GM18526 (cell line): ENCODE results near the gene SEH1L.
A peak's percentile ranks its signal among the peaks of the same experiment; 100 is the strongest.

ENCODE experiments used
- POLR2A ChIP-seq: IDR thresholded peaks from 3 replicates; pipeline ENCODE4 v1.6.1; 2011; ENCODE audit not compliant: insufficient read length; ENCODE audit errors: extremely low read depth

The SEH1L gene

DNA sequence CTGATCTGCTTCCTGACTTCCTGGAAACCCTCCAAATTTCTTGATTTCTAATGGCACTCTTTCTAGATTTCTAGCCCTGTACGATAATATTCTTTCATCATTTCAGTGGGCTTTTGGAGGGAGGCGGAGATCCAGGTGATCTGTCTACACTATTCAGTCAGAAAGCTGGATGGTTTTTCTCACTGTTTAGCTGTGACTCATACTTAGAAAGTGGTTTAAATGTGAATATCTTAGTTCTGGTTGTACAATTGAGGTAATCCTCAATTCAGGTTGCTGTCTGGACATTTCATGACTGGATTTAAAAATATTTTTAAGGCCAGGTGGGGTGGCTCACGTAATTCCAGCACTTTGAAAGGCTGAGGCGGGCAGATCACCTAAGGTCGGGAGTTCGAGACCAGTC is 20.8 kb downstream of the SEH1L start:
- no peak for TF ChIP-seq POLR2A

GRCh38 chr18:12973562-12974213 is 25.9 kb downstream of the SEH1L start:
- no peak for TF ChIP-seq POLR2A

- no peak for TF ChIP-seq POLR2A
These were observed 27.7 kb downstream of the SEH1L start for GRCh38 chr18:12975488-12975887.

DNA sequence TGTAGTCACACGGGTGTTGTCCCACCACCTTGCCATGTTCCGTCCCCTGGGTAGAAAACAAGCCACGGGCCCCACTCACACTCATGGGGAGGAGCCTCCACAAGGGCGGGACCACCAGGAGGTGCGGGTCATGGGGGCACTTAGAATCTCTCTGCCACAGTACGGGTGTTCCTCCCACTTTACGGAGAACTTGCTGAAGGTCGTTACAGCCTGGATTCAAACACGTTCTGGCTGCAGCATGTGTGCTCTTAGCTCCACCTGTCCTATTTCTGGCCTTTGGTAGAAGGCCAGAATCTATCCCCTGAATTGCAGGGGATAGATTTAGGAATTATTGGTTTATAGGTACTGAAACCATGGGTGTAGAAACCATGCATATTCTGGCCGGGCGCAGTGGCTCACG is 28.5 kb downstream of the SEH1L start:
- TF ChIP-seq POLR2A = no peak

GRCh38 chr18:12989397-12990122 is 41.7 kb downstream of the SEH1L start:
- TF ChIP-seq POLR2A = no peak

GRCh38 chr18:12990123-12990475 is 42.3 kb downstream of the SEH1L start:
- TF ChIP-seq POLR2A = no peak

DNA sequence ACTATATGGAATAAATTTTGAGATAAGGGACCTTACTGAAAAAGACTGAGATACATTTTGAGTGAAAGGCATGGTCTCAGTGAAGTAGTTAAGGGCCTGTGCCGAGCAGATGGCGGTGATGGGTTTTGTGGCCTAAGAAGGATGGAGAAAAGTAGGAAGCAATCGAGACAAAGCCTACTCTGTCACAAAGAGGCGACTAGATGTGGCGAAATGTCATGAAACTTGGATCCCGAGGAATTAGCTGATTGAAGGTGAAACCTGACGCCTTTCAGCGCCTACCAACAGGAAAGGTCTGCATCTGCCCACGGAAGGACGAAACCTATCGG is 42.8 kb downstream of the SEH1L start:
- no peak for TF ChIP-seq POLR2A

DNA sequence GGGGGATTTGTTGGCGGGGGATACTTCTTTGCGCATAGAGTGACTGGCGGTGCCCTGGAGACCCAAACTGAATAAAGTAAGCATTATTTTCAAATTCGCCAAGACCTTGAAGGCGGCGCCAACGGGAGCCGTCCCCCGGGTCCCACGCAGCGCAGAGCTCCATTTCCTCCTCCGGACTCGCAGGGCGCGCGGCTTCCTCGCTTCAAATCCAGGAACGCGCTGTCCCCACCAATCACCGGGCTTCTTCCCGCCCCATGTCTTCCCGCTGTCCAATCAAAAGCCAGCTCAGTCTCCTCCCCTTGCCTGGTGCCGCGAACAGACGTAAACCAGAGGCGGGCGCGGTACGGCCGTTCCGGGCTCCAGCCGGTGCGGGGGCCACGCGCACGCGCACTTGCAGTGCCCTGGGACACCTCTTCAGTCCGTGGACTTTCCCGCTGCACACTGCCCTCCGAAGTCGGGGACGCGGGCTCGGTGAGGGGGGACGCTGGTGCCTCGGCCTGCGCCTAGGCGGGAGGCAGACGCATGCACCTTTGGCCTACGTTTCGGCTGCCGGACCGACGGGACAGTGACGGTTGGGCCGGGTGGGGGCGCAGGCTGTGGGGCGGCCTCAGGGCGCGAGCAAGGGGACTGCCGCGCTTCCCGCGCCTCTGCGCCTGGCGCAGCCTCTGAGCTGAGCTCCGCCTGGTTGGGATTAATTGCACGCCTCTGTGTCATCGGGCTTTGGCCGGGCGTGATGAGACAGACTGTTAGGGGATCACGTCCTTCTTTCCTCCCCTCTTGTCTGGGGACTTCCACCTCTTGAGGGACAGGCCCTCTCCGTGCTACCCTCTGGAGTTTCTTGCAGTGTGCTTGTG is 43.4 kb downstream of the SEH1L start, which contains the start of gene CEP192:
CEP192 (plus strand) TSS at position 396 of the 854 bp plus-strand sequence. CDS start 8,063 bp downstream, outside the sequence.
- peak; percentile 89 for TF ChIP-seq POLR2A

DNA sequence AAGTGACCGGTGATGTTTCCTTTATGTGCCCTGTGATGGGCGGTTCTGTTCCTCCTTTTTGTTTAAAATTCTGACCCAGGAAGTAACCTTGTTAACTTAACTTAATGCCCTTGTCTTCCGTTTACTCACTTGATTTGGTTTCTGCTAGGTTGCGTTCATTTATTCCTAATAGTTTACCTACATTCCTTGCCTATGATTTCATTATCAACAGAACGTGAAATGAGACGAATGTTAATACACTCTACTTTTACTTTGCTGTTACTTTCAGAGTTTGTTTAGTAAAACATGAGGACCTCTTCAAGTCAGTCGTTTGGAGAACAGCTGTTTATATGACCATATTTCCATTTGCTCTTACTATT is 44.0 kb downstream of the SEH1L start:
- no peak for TF ChIP-seq POLR2A

DNA sequence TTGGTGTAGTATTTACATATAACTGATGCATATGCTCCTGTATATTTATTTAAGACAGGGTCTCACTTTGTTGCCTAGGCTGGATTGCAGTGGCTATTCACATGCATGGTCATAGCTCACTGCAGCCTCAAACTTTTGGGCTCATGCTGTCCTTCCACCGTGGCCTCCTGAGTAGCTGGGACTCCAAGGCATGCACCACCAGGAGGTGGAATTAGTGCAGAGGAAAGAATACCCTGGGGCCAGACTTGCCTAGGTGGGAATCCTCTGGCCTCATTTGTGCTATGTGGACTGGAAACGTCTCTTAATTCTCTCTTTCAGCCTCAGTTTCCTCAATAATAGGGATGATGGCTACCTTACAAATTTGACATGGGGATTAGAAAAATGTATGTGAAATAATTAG is 45.6 kb downstream of the SEH1L start:
- no peak for TF ChIP-seq POLR2A

GRCh38 chr18:12995424-12995823 is 47.6 kb downstream of the SEH1L start:
- no peak for TF ChIP-seq POLR2A

DNA sequence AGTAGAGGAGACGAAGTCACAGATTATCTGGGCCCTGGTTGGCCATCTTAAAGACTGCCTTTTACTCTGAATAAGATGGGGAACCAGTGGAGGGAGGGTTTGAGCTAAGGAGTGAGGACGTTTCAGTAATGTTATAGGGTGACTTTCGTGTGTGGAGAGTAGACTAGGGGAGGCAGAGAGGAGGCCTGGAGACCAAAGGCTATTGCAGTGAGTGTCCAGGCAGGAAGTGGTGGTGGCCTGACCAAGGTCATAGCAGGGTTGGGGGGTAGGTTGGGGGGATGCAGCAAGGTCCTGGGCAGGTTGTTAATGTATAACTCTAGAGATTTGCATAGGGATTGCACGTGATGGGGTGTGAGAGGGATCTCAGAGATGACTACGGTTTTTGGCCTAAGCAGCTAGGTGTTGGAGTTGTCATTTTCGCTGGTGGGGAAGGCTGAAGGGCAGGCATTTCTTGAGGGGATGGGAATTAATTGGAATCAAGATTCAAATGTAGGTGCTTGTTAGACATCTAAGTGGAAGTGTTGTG is 48.2 kb downstream of the SEH1L start:
- no peak for TF ChIP-seq POLR2A

DNA sequence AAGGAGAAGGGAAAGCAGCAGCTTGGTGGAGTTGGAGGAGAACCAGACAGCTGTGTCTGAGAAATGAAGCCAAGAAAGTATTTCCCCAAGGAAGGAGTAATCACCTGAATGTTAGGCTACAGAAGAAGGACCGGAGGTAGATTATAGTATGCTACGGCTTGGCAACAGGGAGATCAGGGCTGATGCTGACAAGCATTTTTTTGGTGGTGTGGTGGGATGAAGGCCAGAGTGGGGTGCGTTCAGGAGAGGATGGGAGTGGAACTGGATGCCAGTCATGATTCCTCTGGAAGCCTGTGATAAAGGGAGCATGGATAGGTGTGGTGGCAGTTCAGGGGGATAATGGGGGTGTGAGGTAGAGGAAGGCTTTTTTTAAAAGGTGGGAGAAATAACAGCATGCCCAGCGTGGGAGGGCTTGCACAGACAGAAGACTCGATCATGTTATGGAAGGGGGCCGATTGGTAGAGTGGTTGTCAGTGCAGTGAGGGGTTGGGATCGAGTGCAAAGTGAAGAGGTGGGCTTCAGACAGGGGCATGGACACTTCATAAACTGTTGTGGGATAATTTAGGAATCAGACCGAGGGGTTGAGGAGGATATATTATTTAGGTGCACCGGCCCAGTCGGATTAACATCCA is 49.0 kb downstream of the SEH1L start:
- no peak for TF ChIP-seq POLR2A

DNA sequence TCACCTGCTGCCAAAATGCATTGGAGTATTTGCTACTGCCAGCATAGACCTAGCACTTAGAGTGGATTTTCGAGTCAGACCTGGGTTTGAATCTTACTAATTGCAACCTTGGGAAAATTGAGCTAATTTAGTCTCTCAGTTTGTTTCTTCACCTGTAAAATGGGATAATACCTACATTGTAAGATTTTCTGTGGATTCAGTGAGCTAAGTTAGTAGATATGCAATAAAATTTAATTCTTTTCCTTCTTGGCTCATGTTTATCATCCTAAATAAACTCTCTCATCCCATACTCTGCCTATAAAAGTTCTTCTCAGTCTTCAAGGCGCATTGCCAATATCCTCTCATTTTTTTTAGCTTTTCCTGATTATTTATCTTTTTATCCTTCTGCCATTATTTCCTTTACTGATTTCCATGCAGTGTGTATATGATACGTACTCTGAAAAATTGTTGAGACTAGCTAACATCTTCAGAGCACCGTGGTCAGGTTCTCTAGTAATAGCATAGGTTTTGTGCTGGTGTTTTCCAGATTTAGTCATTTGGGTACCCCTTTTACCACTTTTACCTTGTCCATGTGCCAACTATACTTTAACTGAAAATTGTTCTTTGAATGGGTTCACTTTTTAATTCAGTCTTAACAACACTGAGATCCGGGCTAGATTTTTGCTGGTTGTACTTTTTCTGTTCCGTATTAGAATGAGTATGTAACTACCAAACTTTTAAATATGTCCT is 50.7 kb downstream of the SEH1L start:
- no peak for TF ChIP-seq POLR2A

GRCh38 chr18:13003466-13003896 is 55.7 kb downstream of the SEH1L start:
- TF ChIP-seq POLR2A = no peak
